ENCODE measurements around the gene LCE7A.

LCE7A gene

GRCh38 chr1:152888126-152888525, 28.3 kb downstream of the LCE7A start:
- H4K5ac ChIP-seq (ENCODE audit: low read length): no peak overlapping the region
- H3K36me3 ChIP-seq (ENCODE audit: control insufficient read depth, insufficient read depth, low read length): no peaks in the 10 kb centered on the region
- no peak overlapping the region for H2AK5ac ChIP-seq (ENCODE audit: low read length)
- no peaks in the 10 kb centered on the region for H3K4me1 ChIP-seq (ENCODE audit: control insufficient read depth, low read depth, low read length)
- DNase-seq: no peak
- H3K9ac ChIP-seq (ENCODE audit: low read length): no peak overlapping the region
- WGBS (ENCODE audit: extremely low coverage, insufficient coverage, low lambda C conversion rate): no CpG with 5 or more reads among the region's 1 CpG
- H2BK5ac ChIP-seq (ENCODE audit: low read length): no peak overlapping the region
- no peak overlapping the region for H2BK15ac ChIP-seq (replicated peaks; ENCODE audit: low read depth)
- H3K27ac ChIP-seq (ENCODE audit: low read depth, low read length): no peak overlapping the region
- no peaks in the 10 kb centered on the region for H3K79me1 ChIP-seq (ENCODE audit: low read length)
- no peak overlapping the region for H3K4ac ChIP-seq (ENCODE audit: low read depth, low read length)
- H3K4me2 ChIP-seq (ENCODE audit: low read length): no peak overlapping the region
- H3K56ac ChIP-seq (ENCODE audit: low read length): no peak overlapping the region
- H3K79me2 ChIP-seq (ENCODE audit: control insufficient read depth, insufficient read depth, low read length): no peaks in the 10 kb centered on the region
- H3K4me3 ChIP-seq (ENCODE audit: low read length): no peak overlapping the region
- H4K8ac ChIP-seq (ENCODE audit: low read depth, low read length): no peak overlapping the region
- no peak overlapping the region for H3K18ac ChIP-seq (ENCODE audit: low read length)
- H3K23ac ChIP-seq (ENCODE audit: low read length): no peak overlapping the region
- H2BK120ac ChIP-seq (ENCODE audit: low read depth, low read length): no peak overlapping the region
- no peaks in the 10 kb centered on the region for H3K27me3 ChIP-seq (ENCODE audit: insufficient read depth, low read length, poor library complexity)

GRCh38 chr1:152899027-152899426, 39.2 kb downstream of the LCE7A start:
- Histone ChIP-seq H3K4me2 (ENCODE audit: low read length) (no peak overlapping the region), H3K4ac (ENCODE audit: low read depth, low read length) (no peak overlapping the region), H3K36me3 (ENCODE audit: control insufficient read depth, insufficient read depth, low read length) (no peaks in the 10 kb centered on the region), H3K79me1 (ENCODE audit: low read length) (no peaks in the 10 kb centered on the region), H4K8ac (ENCODE audit: low read depth, low read length) (no peak overlapping the region), H2BK5ac (ENCODE audit: low read length) (no peak overlapping the region), H4K5ac (ENCODE audit: low read length) (no peak overlapping the region), H3K4me3 (ENCODE audit: low read length) (no peak overlapping the region), H3K18ac (ENCODE audit: low read length) (no peak overlapping the region), H3K79me2 (ENCODE audit: control insufficient read depth, insufficient read depth, low read length) (no peaks in the 10 kb centered on the region), H3K27me3 (ENCODE audit: insufficient read depth, low read length, poor library complexity) (no peaks in the 10 kb centered on the region), H2AK5ac (ENCODE audit: low read length) (no peak overlapping the region), H3K27ac (ENCODE audit: low read depth, low read length) (no peak overlapping the region), H3K4me1 (ENCODE audit: control insufficient read depth, low read depth, low read length) (no peaks in the 10 kb centered on the region), H3K56ac (ENCODE audit: low read length) (no peak overlapping the region), H2BK120ac (ENCODE audit: low read depth, low read length) (no peak overlapping the region), H2BK15ac (replicated peaks; ENCODE audit: low read depth) (no peak overlapping the region), H3K9ac (ENCODE audit: low read length) (no peak overlapping the region), H3K23ac (ENCODE audit: low read length) (no peak overlapping the region)
- DNase-seq: no peak
- no CpG with 5 or more reads among the region's 4 CpGs for WGBS (ENCODE audit: extremely low coverage, insufficient coverage, low lambda C conversion rate)

- H3K9ac ChIP-seq (ENCODE audit: low read length): no peak overlapping the region
- no peaks in the 10 kb centered on the region for H3K27me3 ChIP-seq (ENCODE audit: insufficient read depth, low read length, poor library complexity)
- WGBS (ENCODE audit: extremely low coverage, insufficient coverage, low lambda C conversion rate): no CpG with 5 or more reads among the region's 2 CpGs
These were observed 40.1 kb downstream of the LCE7A start for GRCh38 chr1:152899883-152900282.

GRCh38 chr1:152901631-152902030, 41.8 kb downstream of the LCE7A start:
- H3K23ac ChIP-seq (ENCODE audit: low read length): no peak overlapping the region
- no peaks in the 10 kb centered on the region for H3K79me1 ChIP-seq (ENCODE audit: low read length)
- no peaks in the 10 kb centered on the region for H3K79me2 ChIP-seq (ENCODE audit: control insufficient read depth, insufficient read depth, low read length)
- no peak overlapping the region for H3K4me2 ChIP-seq (ENCODE audit: low read length)
- H3K36me3 ChIP-seq (ENCODE audit: control insufficient read depth, insufficient read depth, low read length): no peaks in the 10 kb centered on the region
- no peaks in the 10 kb centered on the region for H3K27me3 ChIP-seq (ENCODE audit: insufficient read depth, low read length, poor library complexity)
- H3K9ac ChIP-seq (ENCODE audit: low read length): no peak overlapping the region
- no peak overlapping the region for H4K8ac ChIP-seq (ENCODE audit: low read depth, low read length)
- no peak overlapping the region for H2AK5ac ChIP-seq (ENCODE audit: low read length)
- no peak overlapping the region for H2BK120ac ChIP-seq (ENCODE audit: low read depth, low read length)
- no peak overlapping the region for H2BK5ac ChIP-seq (ENCODE audit: low read length)
- no peak overlapping the region for H3K56ac ChIP-seq (ENCODE audit: low read length)
- WGBS (ENCODE audit: extremely low coverage, insufficient coverage, low lambda C conversion rate): no CpG with 5 or more reads among the region's 5 CpGs
- no peak overlapping the region for H2BK15ac ChIP-seq (replicated peaks; ENCODE audit: low read depth)
- H4K5ac ChIP-seq (ENCODE audit: low read length): no peak overlapping the region
- DNase-seq: no peak
- no peaks in the 10 kb centered on the region for H3K4me1 ChIP-seq (ENCODE audit: control insufficient read depth, low read depth, low read length)
- H3K18ac ChIP-seq (ENCODE audit: low read length): no peak overlapping the region
- no peak overlapping the region for H3K27ac ChIP-seq (ENCODE audit: low read depth, low read length)
- no peak overlapping the region for H3K4me3 ChIP-seq (ENCODE audit: low read length)
- H3K4ac ChIP-seq (ENCODE audit: low read depth, low read length): no peak overlapping the region

More at GRCh38 chr1:152899883-152900282, 40.1 kb downstream of the LCE7A start:
- H2AK5ac ChIP-seq (ENCODE audit: low read length): no peak overlapping the region
- H3K4me2 ChIP-seq (ENCODE audit: low read length): no peak overlapping the region
- H3K27ac ChIP-seq (ENCODE audit: low read depth, low read length): no peak overlapping the region
- no peaks in the 10 kb centered on the region for H3K36me3 ChIP-seq (ENCODE audit: control insufficient read depth, insufficient read depth, low read length)
- H3K23ac ChIP-seq (ENCODE audit: low read length): no peak overlapping the region
- no peak overlapping the region for H2BK5ac ChIP-seq (ENCODE audit: low read length)
- H3K4ac ChIP-seq (ENCODE audit: low read depth, low read length): no peak overlapping the region
- H2BK120ac ChIP-seq (ENCODE audit: low read depth, low read length): no peak overlapping the region
- H2BK15ac ChIP-seq (replicated peaks; ENCODE audit: low read depth): no peak overlapping the region
- H3K4me1 ChIP-seq (ENCODE audit: control insufficient read depth, low read depth, low read length): no peaks in the 10 kb centered on the region
- no peak overlapping the region for H4K5ac ChIP-seq (ENCODE audit: low read length)
- no peak overlapping the region for H3K56ac ChIP-seq (ENCODE audit: low read length)
- no peak overlapping the region for H3K18ac ChIP-seq (ENCODE audit: low read length)
- no peak overlapping the region for H4K8ac ChIP-seq (ENCODE audit: low read depth, low read length)
- H3K79me2 ChIP-seq (ENCODE audit: control insufficient read depth, insufficient read depth, low read length): no peaks in the 10 kb centered on the region
- no peaks in the 10 kb centered on the region for H3K79me1 ChIP-seq (ENCODE audit: low read length)
- H3K4me3 ChIP-seq (ENCODE audit: low read length): no peak overlapping the region
- DNase-seq: no peak

GRCh38 chr1:152902636-152903035, 42.8 kb downstream of the LCE7A start:
- no peak for DNase-seq
- Histone ChIP-seq H3K27ac (ENCODE audit: low read depth, low read length) (no peak overlapping the region), H2AK5ac (ENCODE audit: low read length) (no peak overlapping the region), H3K27me3 (ENCODE audit: insufficient read depth, low read length, poor library complexity) (no peaks in the 10 kb centered on the region), H3K18ac (ENCODE audit: low read length) (no peak overlapping the region), H3K79me2 (ENCODE audit: control insufficient read depth, insufficient read depth, low read length) (no peaks in the 10 kb centered on the region), H2BK15ac (replicated peaks; ENCODE audit: low read depth) (no peak overlapping the region), H3K9ac (ENCODE audit: low read length) (no peak overlapping the region), H3K23ac (ENCODE audit: low read length) (no peak overlapping the region), H4K8ac (ENCODE audit: low read depth, low read length) (no peak overlapping the region), H3K4me1 (ENCODE audit: control insufficient read depth, low read depth, low read length) (no peaks in the 10 kb centered on the region), H2BK5ac (ENCODE audit: low read length) (no peak overlapping the region), H3K4ac (ENCODE audit: low read depth, low read length) (no peak overlapping the region), H4K5ac (ENCODE audit: low read length) (no peak overlapping the region), H3K4me2 (ENCODE audit: low read length) (no peak overlapping the region), H3K56ac (ENCODE audit: low read length) (no peak overlapping the region), H3K4me3 (ENCODE audit: low read length) (no peak overlapping the region), H3K36me3 (ENCODE audit: control insufficient read depth, insufficient read depth, low read length) (no peaks in the 10 kb centered on the region), H3K79me1 (ENCODE audit: low read length) (no peaks in the 10 kb centered on the region), H2BK120ac (ENCODE audit: low read depth, low read length) (no peak overlapping the region)
- WGBS (ENCODE audit: extremely low coverage, insufficient coverage, low lambda C conversion rate): no CpG with 5 or more reads among the region's 4 CpGs

- Histone ChIP-seq H3K4ac (ENCODE audit: low read depth, low read length) (no peak overlapping the region), H2AK5ac (ENCODE audit: low read length) (no peak overlapping the region), H3K18ac (ENCODE audit: low read length) (no peak overlapping the region), H2BK15ac (replicated peaks; ENCODE audit: low read depth) (no peak overlapping the region), H3K4me2 (ENCODE audit: low read length) (no peak overlapping the region), H3K56ac (ENCODE audit: low read length) (no peak overlapping the region), H3K27ac (ENCODE audit: low read depth, low read length) (no peak overlapping the region), H3K79me2 (ENCODE audit: control insufficient read depth, insufficient read depth, low read length) (no peaks in the 10 kb centered on the region), H2BK120ac (ENCODE audit: low read depth, low read length) (no peak overlapping the region), H3K27me3 (ENCODE audit: insufficient read depth, low read length, poor library complexity) (no peaks in the 10 kb centered on the region), H3K4me1 (ENCODE audit: control insufficient read depth, low read depth, low read length) (no peaks in the 10 kb centered on the region), H3K36me3 (ENCODE audit: control insufficient read depth, insufficient read depth, low read length) (no peaks in the 10 kb centered on the region), H4K5ac (ENCODE audit: low read length) (no peak overlapping the region), H4K8ac (ENCODE audit: low read depth, low read length) (no peak overlapping the region), H2BK5ac (ENCODE audit: low read length) (no peak overlapping the region), H3K23ac (ENCODE audit: low read length) (no peak overlapping the region), H3K79me1 (ENCODE audit: low read length) (no peaks in the 10 kb centered on the region), H3K9ac (ENCODE audit: low read length) (no peak overlapping the region), H3K4me3 (ENCODE audit: low read length) (no peak overlapping the region)
- no peak for DNase-seq
- no CpG with 5 or more reads among the region's 7 CpGs for WGBS (ENCODE audit: extremely low coverage, insufficient coverage, low lambda C conversion rate)
These were observed 45.1 kb downstream of the LCE7A start for GRCh38 chr1:152904688-152905440.

Data from mesendoderm (in vitro differentiated cells).